Neural progenitor cell (in vitro differentiated cells): ENCODE results near the gene PNPLA7. TPM values are rescaled to one million over a fixed set of nuclear protein-coding genes. Genes with fewer than 3 reads are reported as not detected.

Source experiments
- DNase-seq: peaks from one replicate; pipeline ENCODE4 v3.0.0-alpha.2; 2016; ENCODE audit warnings: low spot score
- H2AFZ ChIP-seq: fragments of 200-600 bp; sonication (generic); replicated peaks from 2 replicates; pipeline ENCODE4 v1.6.1; 2016; ENCODE audit warnings: antibody characterized with exemption
- H3F3A ChIP-seq: fragments of 200-600 bp; sonication (generic); 2 replicates; pipeline ENCODE4 v1.6.1; 2016; ENCODE audit warnings: antibody characterized with exemption, low read depth
- H3K27ac ChIP-seq: fragments of 200-600 bp; sonication (generic); 2 replicates; pipeline ENCODE4 v1.5.1; 2016; ENCODE audit warnings: mild to moderate bottlenecking
- H3K27me3 ChIP-seq: fragments of 200-600 bp; sonication (generic); 2 replicates; pipeline ENCODE4 v1.6.1; 2016; ENCODE audit warnings: mild to moderate bottlenecking, moderate library complexity
- H3K36me3 ChIP-seq: fragments of 200-600 bp; sonication (generic); 2 replicates; pipeline ENCODE4 v1.5.1; 2016
- H3K4me1 ChIP-seq: fragments of 200-600 bp; sonication (generic); 2 replicates; pipeline ENCODE4 v1.6.1; 2016; ENCODE audit warnings: mixed run types
- H3K4me2 ChIP-seq: fragments of 200-600 bp; sonication (generic); 2 replicates; pipeline ENCODE4 v1.6.1; 2016
- H3K4me3 ChIP-seq: fragments of 200-600 bp; sonication (generic); 2 replicates; pipeline ENCODE4 v1.5.1; 2016
- H3K79me2 ChIP-seq: fragments of 200-600 bp; sonication (generic); 2 replicates; pipeline ENCODE4 v1.6.1; 2016; ENCODE audit warnings: low read depth
- H3K9ac ChIP-seq: fragments of 200-600 bp; sonication (generic); 2 replicates; pipeline ENCODE4 v1.6.1; 2016
- H3K9me3 ChIP-seq: fragments of 200-600 bp; sonication (generic); 2 replicates; pipeline ENCODE4 v1.5.1; 2016; ENCODE audit warnings: low read depth
- H4K20me1 ChIP-seq: fragments of 200-600 bp; sonication (generic); 2 replicates; pipeline ENCODE4 v1.6.1; 2016; ENCODE audit warnings: low read depth
- H3K27ac Mint-ChIP-seq: 3 replicates; pipeline ENCODE4 v1.8.0; 2021; ENCODE audit warnings: mixed read lengths
- H3K27me3 Mint-ChIP-seq: 2 replicates; pipeline ENCODE4 v1.8.0; 2022; ENCODE audit warnings: low read depth, mild to moderate bottlenecking, inconsistent platforms, moderate library complexity, mixed read lengths; ENCODE audit not compliant: insufficient read depth
- H3K36me3 Mint-ChIP-seq: 3 replicates; pipeline ENCODE4 v1.8.0; 2021; ENCODE audit warnings: mixed read lengths
- H3K4me1 Mint-ChIP-seq: 3 replicates; pipeline ENCODE4 v1.8.0; 2021; ENCODE audit warnings: mixed read lengths
- H3K4me3 Mint-ChIP-seq: 3 replicates; pipeline ENCODE4 v1.8.0; 2021; ENCODE audit warnings: mild to moderate bottlenecking, moderate library complexity, mixed read lengths
- H3K9me3 Mint-ChIP-seq: 3 replicates; pipeline ENCODE4 v1.8.0; 2020; ENCODE audit warnings: mixed read lengths
- EZH2 ChIP-seq: fragments of 200-600 bp; sonication (generic); IDR thresholded peaks from 2 replicates; pipeline ENCODE4 v1.6.1; 2017; ENCODE audit warnings: antibody characterized with exemption, mild to moderate bottlenecking, moderate library complexity
- EZH2phosphoT487 ChIP-seq: fragments of 200-600 bp; sonication (generic); IDR thresholded peaks from 2 replicates; pipeline ENCODE4 v1.6.1; 2017; ENCODE audit warnings: antibody characterized with exemption
- total RNA-seq: library from RNA; depleted of rRNA; stranded (reverse); fragments of >200 nt; gene quantifications from 2 replicates; pipeline ENCODE4 v1.2.3, GENCODE V29; 2015; ENCODE audit warnings: low replicate concordance
- TF ChIP-seq, protein P1 (sequence below): fragments of 200-600 bp; sonication (generic); IDR thresholded peaks from 2 replicates; pipeline ENCODE4 v1.5.1; 2017; ENCODE audit warnings: antibody characterized with exemption, mild to moderate bottlenecking

The PNPLA7 gene
- total RNA-seq, 1 donor from 2014 or later: 0.13 TPM

DNA sequence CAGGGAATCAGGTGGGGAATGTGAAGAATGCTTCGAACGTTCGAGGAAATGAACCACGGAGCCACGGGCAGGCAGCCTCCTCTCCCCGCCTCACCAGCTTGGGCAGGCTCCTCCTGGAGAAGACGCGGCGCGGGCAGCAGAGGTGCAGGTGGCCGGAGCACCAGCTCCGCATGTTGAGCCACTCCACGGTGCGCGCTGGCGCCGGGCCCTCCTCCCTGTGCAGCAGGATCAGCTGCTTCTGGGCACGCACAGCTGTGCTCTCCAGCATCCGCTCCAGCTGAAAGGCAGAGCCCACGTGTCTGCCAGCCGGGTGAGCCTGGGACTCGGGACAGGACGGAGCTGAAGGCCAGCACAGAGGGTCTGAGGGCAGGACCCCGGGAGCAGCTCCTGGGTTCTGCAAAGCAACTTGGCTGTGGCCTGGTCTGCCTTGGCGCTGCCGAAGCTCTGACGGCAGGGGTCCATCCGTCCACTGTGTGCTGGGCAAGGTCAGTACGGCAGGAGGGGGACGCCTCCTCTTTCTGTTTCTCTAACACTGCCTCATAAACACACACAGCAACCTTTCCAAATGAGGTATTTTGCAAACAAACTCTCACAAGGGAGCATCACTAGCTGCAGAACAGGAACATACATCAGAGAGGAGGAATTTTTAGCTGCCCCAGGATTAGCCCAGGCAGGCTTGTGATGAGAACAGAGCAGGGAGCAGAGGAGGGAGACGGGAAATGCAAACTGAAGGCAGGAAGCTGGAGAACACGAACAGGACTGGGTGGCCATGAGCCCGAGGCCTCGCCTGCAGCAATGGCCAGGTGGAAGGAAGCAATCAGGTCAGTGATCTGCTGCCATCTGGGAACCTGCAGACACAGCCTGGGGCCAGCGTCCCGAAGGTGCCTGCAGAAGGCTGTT, 71.0 kb downstream of the PNPLA7 start:
- Mint-ChIP-seq H3K4me1 (peaks cover 13% of the 10 kb centered on the region), H3K27ac (peak overlapping the region; percentile 84), H3K36me3 (no peaks in the 10 kb centered on the region), H3K27me3 (no peaks in the 10 kb centered on the region), H3K4me3 (no peak overlapping the region), H3K9me3 (peaks cover 14% of the 10 kb centered on the region)
- Histone ChIP-seq H3K9me3 (no peaks in the 10 kb centered on the region), H3K4me1 (no peaks in the 10 kb centered on the region), H3K9ac (no peak overlapping the region), H3K4me2 (no peak overlapping the region), H3K27ac (no peak overlapping the region), H4K20me1 (no peaks in the 10 kb centered on the region), H3F3A (no peaks in the 10 kb centered on the region), H3K4me3 (no peak overlapping the region), H3K27me3 (no peaks in the 10 kb centered on the region), H2AFZ (no peak overlapping the region), H3K36me3 (no peaks in the 10 kb centered on the region), H3K79me2 (no peaks in the 10 kb centered on the region)
- no peak for DNase-seq
- TF ChIP-seq, protein P1, sequence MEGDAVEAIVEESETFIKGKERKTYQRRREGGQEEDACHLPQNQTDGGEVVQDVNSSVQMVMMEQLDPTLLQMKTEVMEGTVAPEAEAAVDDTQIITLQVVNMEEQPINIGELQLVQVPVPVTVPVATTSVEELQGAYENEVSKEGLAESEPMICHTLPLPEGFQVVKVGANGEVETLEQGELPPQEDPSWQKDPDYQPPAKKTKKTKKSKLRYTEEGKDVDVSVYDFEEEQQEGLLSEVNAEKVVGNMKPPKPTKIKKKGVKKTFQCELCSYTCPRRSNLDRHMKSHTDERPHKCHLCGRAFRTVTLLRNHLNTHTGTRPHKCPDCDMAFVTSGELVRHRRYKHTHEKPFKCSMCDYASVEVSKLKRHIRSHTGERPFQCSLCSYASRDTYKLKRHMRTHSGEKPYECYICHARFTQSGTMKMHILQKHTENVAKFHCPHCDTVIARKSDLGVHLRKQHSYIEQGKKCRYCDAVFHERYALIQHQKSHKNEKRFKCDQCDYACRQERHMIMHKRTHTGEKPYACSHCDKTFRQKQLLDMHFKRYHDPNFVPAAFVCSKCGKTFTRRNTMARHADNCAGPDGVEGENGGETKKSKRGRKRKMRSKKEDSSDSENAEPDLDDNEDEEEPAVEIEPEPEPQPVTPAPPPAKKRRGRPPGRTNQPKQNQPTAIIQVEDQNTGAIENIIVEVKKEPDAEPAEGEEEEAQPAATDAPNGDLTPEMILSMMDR: no peak
- TF ChIP-seq EZH2phosphoT487: no peak
- no peak for TF ChIP-seq EZH2

DNA sequence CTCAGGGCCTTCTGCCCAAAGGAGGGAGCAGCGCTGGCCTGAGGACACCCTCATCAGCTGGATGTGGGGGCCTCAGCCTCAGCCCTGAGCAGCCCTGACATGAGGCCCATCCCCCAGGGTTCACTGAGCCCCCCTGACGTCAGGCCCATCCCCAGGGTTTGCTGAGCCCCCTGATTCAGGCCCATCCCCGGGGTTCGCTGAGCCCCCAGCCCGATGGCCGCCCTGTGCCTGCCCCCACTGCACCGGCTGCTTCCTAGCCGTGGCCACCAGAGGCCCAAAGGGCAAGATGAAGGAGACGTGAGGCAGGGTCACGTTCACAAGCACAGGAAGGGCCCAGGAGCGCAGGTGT, 71.6 kb downstream of the PNPLA7 start:
- no peak overlapping the region for H3K4me3 ChIP-seq
- no peaks in the 10 kb centered on the region for H3K9me3 ChIP-seq
- H4K20me1 ChIP-seq: no peaks in the 10 kb centered on the region
- no peak overlapping the region for H3K4me2 ChIP-seq
- no peaks in the 10 kb centered on the region for H3K4me1 ChIP-seq
- peaks cover 1% of the 10 kb centered on the region for H3K27me3 Mint-ChIP-seq
- no peak overlapping the region for H3K4me3 Mint-ChIP-seq
- no peak for DNase-seq
- TF ChIP-seq EZH2 (no peak), EZH2phosphoT487 (no peak)
- TF ChIP-seq, protein P1: no peak
- no peaks in the 10 kb centered on the region for H3K36me3 ChIP-seq
- H3K9ac ChIP-seq: no peak overlapping the region
- no peaks in the 10 kb centered on the region for H3K27me3 ChIP-seq
- H3K9me3 Mint-ChIP-seq: peaks cover 19% of the 10 kb centered on the region
- H3K27ac Mint-ChIP-seq: no peak overlapping the region
- H3K79me2 ChIP-seq: no peaks in the 10 kb centered on the region
- peaks cover 10% of the 10 kb centered on the region for H3K4me1 Mint-ChIP-seq
- H3K36me3 Mint-ChIP-seq: no peaks in the 10 kb centered on the region
- no peaks in the 10 kb centered on the region for H3F3A ChIP-seq
- H3K27ac ChIP-seq: no peak overlapping the region
- no peak overlapping the region for H2AFZ ChIP-seq

DNA sequence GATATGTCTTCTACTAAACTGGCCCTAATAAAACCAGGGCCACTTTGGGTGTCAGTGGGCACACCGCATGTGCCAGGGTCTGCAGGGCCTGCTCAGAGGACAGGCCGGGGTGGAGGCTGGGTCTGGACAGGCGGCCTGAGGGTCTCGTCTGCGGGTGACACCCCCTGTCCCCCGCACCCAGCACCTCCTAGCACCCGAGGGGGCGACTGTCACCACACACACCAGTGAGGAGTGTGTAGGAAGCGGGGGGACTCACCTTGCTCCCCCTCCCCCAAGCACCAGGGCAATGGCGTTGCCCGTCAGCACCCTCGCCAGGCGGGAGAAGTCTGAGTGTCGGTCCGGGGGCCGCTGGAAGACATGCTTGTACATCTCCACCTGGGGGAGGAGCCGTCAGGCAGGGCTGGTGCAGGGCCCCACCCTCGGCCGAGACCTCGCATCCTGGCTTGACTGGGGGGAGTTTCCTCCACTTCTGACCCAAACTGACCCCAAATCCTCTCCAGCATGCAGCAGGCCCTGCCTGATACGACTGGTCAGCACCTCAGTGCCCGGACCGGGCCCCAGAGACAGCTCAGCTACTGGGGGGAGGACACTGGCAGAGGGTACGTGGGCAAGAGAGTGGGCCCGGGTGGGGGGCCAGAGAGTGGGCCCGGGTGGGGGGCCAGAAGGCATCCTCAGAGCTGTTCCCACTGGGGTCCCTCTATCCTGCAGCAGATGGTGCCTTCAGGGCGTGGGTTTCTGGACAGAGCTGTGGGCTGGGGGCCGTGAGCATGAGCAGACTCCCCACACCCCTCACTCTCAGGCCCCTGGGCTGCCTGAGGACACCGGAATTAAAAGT, 72.2 kb downstream of the PNPLA7 start:
- Histone ChIP-seq H2AFZ (no peak overlapping the region), H3K27me3 (no peaks in the 10 kb centered on the region), H3K4me2 (no peak overlapping the region), H4K20me1 (no peaks in the 10 kb centered on the region), H3K4me3 (no peak overlapping the region), H3K79me2 (no peaks in the 10 kb centered on the region), H3F3A (no peaks in the 10 kb centered on the region), H3K27ac (no peak overlapping the region), H3K9me3 (no peaks in the 10 kb centered on the region), H3K36me3 (no peaks in the 10 kb centered on the region), H3K9ac (no peak overlapping the region), H3K4me1 (no peaks in the 10 kb centered on the region)
- Mint-ChIP-seq H3K27me3 (peaks cover 3% of the 10 kb centered on the region), H3K36me3 (peaks cover 5% of the 10 kb centered on the region), H3K9me3 (peaks cover 23% of the 10 kb centered on the region), H3K4me1 (peaks cover 10% of the 10 kb centered on the region), H3K27ac (no peak overlapping the region), H3K4me3 (no peak overlapping the region)
- no peak for DNase-seq
- TF ChIP-seq EZH2phosphoT487 (no peak), EZH2 (no peak)
- TF ChIP-seq, protein P1: no peak
